Measurements from ENCODE around the gene TAF12.

GRCh38 chr1:28581531-28582247 is 61.2 kb downstream of the TAF12 start:
- TF ChIP-seq CTCF (conservative IDR thresholded peaks at IDR 0.05) (no peak), EZH2 (IDR thresholded peaks at IDR 0.05; ENCODE audit: low read depth) (no peak)

All from PC-9 (cell line).